ENCODE data around the gene SLC7A14. TPM values are rescaled to one million over a fixed set of nuclear protein-coding genes. Genes with fewer than 3 reads are reported as not detected.

The SLC7A14 gene
- total and polyA plus RNA-seq, 2 donors: 0.22 to 1.8 TPM

DNA sequence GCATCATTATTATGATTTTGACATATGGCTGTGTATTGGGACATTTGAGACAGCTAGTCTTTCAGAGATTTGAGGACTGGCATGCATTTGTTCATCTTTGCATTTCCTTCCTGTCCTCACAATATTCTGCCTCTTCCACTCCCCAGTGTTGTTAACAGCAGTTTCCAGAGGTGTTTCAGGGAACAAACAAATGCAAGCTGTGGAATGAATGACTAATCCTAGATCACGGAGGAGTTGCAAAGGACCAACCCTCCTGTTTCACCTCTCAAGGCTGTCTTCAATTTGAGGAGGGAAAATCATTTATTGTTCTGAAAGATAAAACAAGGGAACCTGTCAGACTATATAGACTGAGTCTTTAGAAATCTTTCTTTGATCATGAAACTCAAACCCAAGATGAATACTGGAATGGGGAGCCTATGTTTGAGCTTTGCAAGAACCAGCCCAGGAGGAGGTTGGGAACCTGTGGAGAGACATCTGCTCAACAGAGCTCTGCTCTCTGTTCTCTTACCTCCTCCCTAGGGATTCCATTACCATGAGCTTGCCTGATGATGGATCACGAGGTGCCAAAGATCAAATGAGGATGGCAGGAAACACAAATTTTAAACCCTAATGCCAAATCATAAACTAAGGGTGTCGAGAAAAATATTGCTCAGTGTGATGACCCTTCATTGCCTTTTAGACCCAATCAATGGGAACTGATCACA is 68.5 kb downstream of the SLC7A14 start:
- H3K36me3 ChIP-seq (ENCODE audit: insufficient read depth): no peaks in the 10 kb centered on the region
- WGBS: 74% methylated on average over 3 of the region's 3 CpGs
- H3K27ac ChIP-seq (ENCODE audit: low read depth): no peak overlapping the region
- no peaks in the 10 kb centered on the region for H3K4me1 ChIP-seq (ENCODE audit: insufficient read depth)
- DNase-seq (ENCODE audit: extremely low spot score): no peak
- H3K4me3 ChIP-seq (ENCODE audit: low read depth, low read length): no peak overlapping the region

DNA sequence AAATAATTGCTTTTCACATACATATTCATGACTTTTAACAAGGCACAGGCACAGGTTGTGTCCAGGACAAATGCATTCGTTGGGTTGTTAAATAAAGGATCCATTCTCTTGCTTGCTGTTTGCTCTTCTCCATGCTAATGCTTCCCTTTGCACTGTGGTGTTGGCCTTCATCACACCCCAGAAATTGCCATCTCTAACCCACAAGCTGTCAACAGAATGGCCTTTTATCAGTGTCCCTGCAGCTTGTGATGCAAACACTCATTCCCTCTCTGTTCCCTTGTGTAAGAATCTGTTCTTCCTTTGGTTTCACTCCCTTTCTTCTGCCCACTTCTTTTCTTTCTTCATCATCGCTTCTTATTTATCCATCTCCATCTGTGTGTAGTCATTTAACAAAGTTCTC is 72.2 kb downstream of the SLC7A14 start:
- no peak for DNase-seq (ENCODE audit: extremely low spot score)
- no peak overlapping the region for H3K4me3 ChIP-seq (ENCODE audit: low read depth, low read length)
- no peak overlapping the region for H3K27ac ChIP-seq (ENCODE audit: low read depth)
- H3K36me3 ChIP-seq (ENCODE audit: insufficient read depth): no peaks in the 10 kb centered on the region
- 79% methylated on average over 2 of the region's 2 CpGs for WGBS
- H3K4me1 ChIP-seq (ENCODE audit: insufficient read depth): no peaks in the 10 kb centered on the region

DNA sequence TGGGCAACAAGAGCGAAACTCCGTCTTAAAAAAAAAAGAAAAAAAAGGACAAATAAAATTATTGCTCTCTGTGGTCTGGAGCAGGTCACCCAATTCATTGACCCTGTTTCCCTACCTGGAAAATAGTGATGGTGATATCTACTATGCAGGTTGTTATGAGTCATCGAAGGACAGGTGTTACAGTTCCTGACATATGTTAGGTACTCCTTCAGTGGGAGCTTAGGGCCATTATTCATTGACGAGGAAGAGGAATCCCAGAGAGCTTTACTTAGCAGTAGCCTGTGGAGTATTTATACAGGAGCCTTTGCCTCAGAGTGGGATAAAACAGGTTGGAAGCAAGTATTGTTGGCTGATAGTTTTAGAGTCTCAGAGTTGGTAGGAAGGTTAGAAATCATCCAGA is 74.5 kb downstream of the SLC7A14 start:
- Histone ChIP-seq H3K27ac (ENCODE audit: low read depth) (no peak overlapping the region), H3K36me3 (ENCODE audit: insufficient read depth) (no peaks in the 10 kb centered on the region), H3K4me3 (ENCODE audit: low read depth, low read length) (no peak overlapping the region), H3K4me1 (ENCODE audit: insufficient read depth) (no peaks in the 10 kb centered on the region)
- 83% methylated on average over 4 of the region's 4 CpGs for WGBS
- DNase-seq (ENCODE audit: extremely low spot score): no peak

DNA sequence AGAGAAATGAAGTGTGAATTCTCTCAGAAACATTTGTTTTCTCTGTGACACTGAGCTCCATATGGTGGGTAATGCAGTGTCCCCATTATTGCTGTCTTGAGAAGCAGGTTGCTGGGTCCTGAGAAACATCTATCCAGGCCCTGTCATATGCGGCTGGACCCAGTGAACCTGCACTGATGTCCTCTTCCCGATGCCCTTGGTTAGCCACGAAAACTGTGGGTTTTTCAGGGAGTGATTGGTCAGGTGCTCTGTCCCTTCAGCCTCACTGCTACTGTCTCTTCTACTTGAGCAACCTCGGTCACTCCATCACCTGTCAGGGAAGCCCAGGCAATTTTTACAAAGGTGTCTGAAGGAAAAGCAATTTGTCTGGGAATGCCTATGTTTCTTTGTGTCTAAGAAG is 77.0 kb downstream of the SLC7A14 start:
- DNase-seq (ENCODE audit: extremely low spot score): no peak
- WGBS: 80% methylated on average over 4 of the region's 4 CpGs
- H3K36me3 ChIP-seq (ENCODE audit: insufficient read depth): no peaks in the 10 kb centered on the region
- H3K4me3 ChIP-seq (ENCODE audit: low read depth, low read length): no peak overlapping the region
- H3K4me1 ChIP-seq (ENCODE audit: insufficient read depth): no peaks in the 10 kb centered on the region
- H3K27ac ChIP-seq (ENCODE audit: low read depth): no peak overlapping the region

DNA sequence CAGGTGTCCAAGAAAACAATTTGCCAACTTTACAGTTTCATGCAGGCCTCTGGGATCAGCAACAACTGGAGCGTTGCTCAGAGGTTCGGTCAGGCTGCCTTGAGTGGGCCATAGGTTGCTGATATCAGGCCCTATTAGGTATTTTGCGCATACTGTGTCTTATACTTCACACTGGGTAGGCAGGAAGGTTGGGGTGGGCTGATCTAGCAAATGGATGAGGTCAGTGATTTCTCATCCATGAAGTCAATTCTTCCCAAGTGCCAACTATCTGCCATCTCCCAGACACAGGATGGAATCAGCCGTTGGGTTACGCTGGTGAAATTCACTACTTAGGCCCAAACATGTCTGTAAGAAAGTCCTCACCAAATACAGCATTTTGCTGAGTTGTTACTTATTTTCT is 77.6 kb downstream of the SLC7A14 start:
- no peak for DNase-seq (ENCODE audit: extremely low spot score)
- WGBS: 96% methylated on average over 5 of the region's 5 CpGs
- Histone ChIP-seq H3K4me1 (ENCODE audit: insufficient read depth) (no peaks in the 10 kb centered on the region), H3K4me3 (ENCODE audit: low read depth, low read length) (no peak overlapping the region), H3K27ac (ENCODE audit: low read depth) (no peak overlapping the region), H3K36me3 (ENCODE audit: insufficient read depth) (no peaks in the 10 kb centered on the region)

DNA sequence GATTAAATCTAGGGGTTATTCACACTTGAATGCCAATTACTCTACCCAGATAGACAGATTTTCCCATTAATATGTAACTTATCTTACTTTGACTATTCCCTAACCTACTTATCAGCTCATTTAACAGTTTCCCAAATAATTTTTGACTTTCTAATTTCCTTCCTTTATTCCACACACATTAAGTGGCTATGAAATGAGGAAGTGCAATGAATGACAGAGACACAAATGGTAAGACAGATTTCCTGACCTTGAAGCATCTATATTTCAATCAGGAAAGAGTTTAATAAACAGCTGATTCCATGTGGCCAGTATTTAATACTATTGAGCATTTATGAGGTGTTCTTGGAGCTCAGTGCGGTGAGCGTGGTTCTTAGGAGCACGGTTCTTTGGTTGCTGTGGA is 78.8 kb downstream of the SLC7A14 start:
- no peaks in the 10 kb centered on the region for H3K36me3 ChIP-seq (ENCODE audit: insufficient read depth)
- no peak overlapping the region for H3K27ac ChIP-seq (ENCODE audit: low read depth)
- H3K4me1 ChIP-seq (ENCODE audit: insufficient read depth): no peaks in the 10 kb centered on the region
- 78% methylated on average over 3 of the region's 3 CpGs for WGBS
- H3K4me3 ChIP-seq (ENCODE audit: low read depth, low read length): no peak overlapping the region
- no peak for DNase-seq (ENCODE audit: extremely low spot score)

DNA sequence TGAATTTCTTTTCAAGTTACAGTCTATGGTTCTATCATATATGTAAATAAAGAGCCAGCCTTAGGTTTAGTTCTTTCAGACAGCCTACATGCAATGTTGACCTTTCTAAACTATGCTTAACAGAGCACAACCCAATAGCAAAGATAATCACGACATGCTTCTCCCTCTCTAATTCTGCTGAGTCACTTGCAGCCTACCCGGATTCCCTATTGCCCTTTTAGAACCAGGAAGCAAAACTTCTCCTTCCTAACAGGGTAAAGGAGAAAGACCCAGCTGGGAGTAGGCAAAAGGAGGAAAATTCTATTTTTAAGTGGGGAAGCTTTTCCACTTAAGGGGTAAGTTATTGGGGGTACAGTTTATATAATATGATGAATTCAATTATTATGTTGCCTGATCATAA is 79.3 kb downstream of the SLC7A14 start:
- WGBS: 22% methylated on average over 2 of the region's 2 CpGs
- Histone ChIP-seq H3K36me3 (ENCODE audit: insufficient read depth) (no peaks in the 10 kb centered on the region), H3K4me1 (ENCODE audit: insufficient read depth) (no peaks in the 10 kb centered on the region), H3K27ac (ENCODE audit: low read depth) (no peak overlapping the region), H3K4me3 (ENCODE audit: low read depth, low read length) (no peak overlapping the region)
- no peak for DNase-seq (ENCODE audit: extremely low spot score)

DNA sequence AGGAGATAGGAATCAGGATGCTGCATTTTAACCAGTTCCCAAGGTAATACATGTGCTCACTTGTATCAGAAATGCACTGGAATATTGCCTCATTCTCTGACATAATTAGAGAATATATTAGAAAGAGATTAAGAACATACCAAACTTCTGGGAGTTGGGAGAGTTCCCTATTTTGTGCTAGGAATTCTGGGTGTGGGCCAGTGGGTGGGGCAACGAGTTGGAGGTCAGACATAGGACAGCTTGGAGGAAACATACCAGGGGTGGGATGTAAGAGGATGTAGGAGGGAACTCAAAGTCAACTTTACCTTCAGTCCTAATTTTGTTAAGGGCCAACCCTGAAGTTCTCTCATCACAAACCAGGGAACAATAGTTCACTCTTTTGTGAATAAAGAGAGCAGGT is 83.6 kb downstream of the SLC7A14 start:
- no peaks in the 10 kb centered on the region for H3K36me3 ChIP-seq (ENCODE audit: insufficient read depth)
- no peak overlapping the region for H3K27ac ChIP-seq (ENCODE audit: low read depth)
- no peak for DNase-seq (ENCODE audit: extremely low spot score)
- WGBS: 22% methylated on average over 1 of the region's 1 CpG
- H3K4me3 ChIP-seq (ENCODE audit: low read depth, low read length): no peak overlapping the region
- H3K4me1 ChIP-seq (ENCODE audit: insufficient read depth): no peaks in the 10 kb centered on the region

DNA sequence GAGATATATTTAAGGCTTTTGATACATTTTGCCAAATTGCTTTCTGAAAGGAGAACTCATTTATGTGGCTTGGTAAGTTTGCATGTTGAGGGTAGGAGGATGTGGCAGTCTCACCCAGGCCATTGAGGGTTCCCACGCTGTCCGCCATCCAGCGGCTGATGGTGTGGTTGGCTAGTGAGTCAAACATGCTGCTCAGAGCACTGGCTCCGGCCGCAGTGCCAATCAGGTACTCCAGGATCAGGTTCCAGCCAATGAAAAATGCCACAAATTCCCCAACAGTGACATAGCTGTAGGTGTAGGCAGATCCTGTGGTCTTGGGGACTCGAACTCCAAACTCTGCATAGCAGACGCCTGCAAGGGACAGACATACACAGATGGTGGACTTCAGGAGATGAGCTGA is 84.9 kb downstream of the SLC7A14 start:
- Histone ChIP-seq H3K4me1 (ENCODE audit: insufficient read depth) (no peaks in the 10 kb centered on the region), H3K4me3 (ENCODE audit: low read depth, low read length) (no peak overlapping the region), H3K36me3 (ENCODE audit: insufficient read depth) (no peaks in the 10 kb centered on the region), H3K27ac (ENCODE audit: low read depth) (no peak overlapping the region)
- no peak for DNase-seq (ENCODE audit: extremely low spot score)
- 92% methylated on average over 7 of the region's 7 CpGs for WGBS

DNA sequence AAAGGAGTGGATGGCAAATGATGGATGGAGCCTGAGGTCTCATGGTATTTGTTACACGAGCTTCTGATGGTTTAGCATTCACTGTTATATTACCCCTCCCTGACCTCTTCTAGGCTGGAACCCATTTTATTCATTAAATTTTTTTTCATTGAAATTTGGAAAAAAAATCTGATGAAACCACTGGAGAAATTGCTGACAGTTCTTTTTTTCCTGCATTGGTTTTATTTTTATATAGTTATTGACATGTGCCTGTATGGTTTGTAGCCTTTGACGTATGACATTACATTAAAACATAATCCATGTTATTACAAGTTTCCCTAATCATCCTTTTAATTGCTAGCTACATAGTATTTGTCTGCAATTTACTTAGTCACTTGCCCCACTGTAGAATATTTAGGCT is 85.4 kb downstream of the SLC7A14 start:
- H3K4me1 ChIP-seq (ENCODE audit: insufficient read depth): no peaks in the 10 kb centered on the region
- H3K36me3 ChIP-seq (ENCODE audit: insufficient read depth): no peaks in the 10 kb centered on the region
- DNase-seq (ENCODE audit: extremely low spot score): no peak
- 92% methylated on average over 2 of the region's 2 CpGs for WGBS
- no peak overlapping the region for H3K27ac ChIP-seq (ENCODE audit: low read depth)
- no peak overlapping the region for H3K4me3 ChIP-seq (ENCODE audit: low read depth, low read length)

DNA sequence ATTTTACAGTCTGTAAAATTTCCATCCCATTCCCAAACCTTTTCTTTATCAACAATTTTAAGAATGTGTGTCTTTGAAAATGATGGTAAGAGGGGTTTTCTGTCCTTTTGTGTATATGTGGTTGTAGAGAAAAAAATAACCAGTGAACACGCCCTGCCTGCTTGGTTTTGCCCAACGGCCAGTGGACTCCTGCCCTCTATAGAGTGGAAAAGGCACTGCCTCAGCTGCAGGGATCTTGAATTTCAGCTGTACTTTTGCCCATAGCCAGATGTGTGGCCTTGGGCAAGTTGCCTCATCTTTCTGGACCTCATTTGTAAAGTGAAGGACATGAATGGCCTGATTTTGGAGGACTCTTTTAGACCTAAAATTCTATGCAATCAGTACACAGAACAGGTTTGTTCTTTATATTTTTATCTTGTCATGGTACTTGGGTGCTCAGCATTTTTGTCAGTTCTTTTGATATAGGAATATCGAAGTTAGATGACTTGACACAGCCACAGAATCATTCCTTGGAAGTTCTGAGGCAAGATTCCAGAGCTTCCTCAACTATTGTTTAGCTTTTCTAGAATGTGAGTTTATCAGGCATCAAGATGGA is 86.2 kb downstream of the SLC7A14 start:
- WGBS: 59% methylated on average over 3 of the region's 3 CpGs
- no peak overlapping the region for H3K27ac ChIP-seq (ENCODE audit: low read depth)
- no peak overlapping the region for H3K4me3 ChIP-seq (ENCODE audit: low read depth, low read length)
- H3K4me1 ChIP-seq (ENCODE audit: insufficient read depth): no peaks in the 10 kb centered on the region
- no peaks in the 10 kb centered on the region for H3K36me3 ChIP-seq (ENCODE audit: insufficient read depth)
- no peak for DNase-seq (ENCODE audit: extremely low spot score)

DNA sequence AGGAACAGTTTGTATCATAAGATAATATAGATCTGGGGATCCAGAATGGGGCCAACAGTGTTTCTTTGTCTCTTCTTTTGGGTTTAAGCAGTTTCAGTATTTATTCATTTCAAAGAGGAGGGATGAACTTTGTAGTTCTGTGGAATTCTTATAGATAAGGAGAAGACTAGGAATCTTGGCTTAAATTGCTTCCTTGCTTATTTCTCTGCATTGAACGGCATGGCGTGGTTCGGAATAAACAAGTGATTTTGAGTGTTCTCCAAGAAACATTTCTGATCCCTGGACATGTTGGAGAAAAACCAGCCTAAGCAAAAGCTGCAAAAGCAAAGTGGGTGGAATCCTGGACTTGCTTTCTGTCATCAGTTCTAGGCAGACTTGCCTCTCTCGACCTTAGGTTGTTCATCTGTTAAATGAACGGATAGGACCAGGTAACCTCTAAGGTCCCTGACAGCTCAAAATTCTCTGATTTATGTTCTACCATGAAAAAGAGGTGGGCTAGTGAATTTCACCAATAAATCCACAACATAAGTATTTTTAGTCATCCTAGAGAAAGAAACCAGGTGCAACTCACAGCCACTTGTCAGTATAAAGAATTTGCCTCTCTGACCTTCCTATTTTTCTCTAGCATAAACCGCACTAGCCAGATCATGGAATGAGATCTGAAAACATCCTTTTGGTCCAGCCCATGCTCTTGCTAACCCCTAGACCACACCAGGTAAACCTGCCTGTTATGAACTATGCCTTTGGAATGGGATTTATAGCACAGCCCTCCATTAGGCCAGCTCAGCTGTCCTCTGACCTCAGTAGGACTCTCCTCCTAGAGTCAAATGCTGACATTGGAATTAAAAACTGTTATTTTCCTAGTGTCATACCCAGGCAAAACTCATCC is 88.4 kb downstream of the SLC7A14 start:
- WGBS: 33% methylated on average over 6 of the region's 6 CpGs
- no peaks in the 10 kb centered on the region for H3K36me3 ChIP-seq (ENCODE audit: insufficient read depth)
- peak; percentile 70 for DNase-seq (ENCODE audit: extremely low spot score)
- no peaks in the 10 kb centered on the region for H3K4me1 ChIP-seq (ENCODE audit: insufficient read depth)
- H3K27ac ChIP-seq (ENCODE audit: low read depth): no peak overlapping the region
- no peak overlapping the region for H3K4me3 ChIP-seq (ENCODE audit: low read depth, low read length)

DNA sequence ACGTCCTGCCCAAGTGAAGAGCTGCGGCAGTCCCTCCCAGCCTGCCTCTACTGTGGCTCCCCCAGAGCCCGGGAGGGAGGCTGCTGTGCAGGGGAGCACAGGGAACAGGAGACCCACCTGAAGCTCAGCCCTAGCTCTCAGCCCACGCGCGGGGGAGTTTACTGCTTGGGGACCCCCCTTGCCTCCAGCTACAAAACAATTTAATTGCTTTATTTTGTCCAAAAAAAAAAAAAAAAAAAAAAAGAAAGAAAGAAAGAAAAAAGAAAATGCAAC is 89.1 kb downstream of the SLC7A14 start:
- WGBS: 61% methylated on average over 6 of the region's 6 CpGs
- H3K4me1 ChIP-seq (ENCODE audit: insufficient read depth): no peaks in the 10 kb centered on the region
- no peak overlapping the region for H3K27ac ChIP-seq (ENCODE audit: low read depth)
- H3K36me3 ChIP-seq (ENCODE audit: insufficient read depth): no peaks in the 10 kb centered on the region
- DNase-seq (ENCODE audit: extremely low spot score): no peak
- H3K4me3 ChIP-seq (ENCODE audit: low read depth, low read length): no peak overlapping the region
